ENCODE measurements around the gene RFT1.

RFT1 gene

GRCh38 chr3:53083949-53084309 lies 46.3 kb downstream of the RFT1 start:
- DNase-seq, result no peak

- no peak for DNase-seq
Measured at GRCh38 chr3:53083521-53083920, 46.7 kb downstream of the RFT1 start.

GRCh38 chr3:53082736-53083135 lies 47.5 kb downstream of the RFT1 start:
- no peak for DNase-seq

GRCh38 chr3:53081318-53081717 lies 48.9 kb downstream of the RFT1 start:
- DNase-seq, result no peak

GRCh38 chr3:53080612-53081205 lies 49.5 kb downstream of the RFT1 start:
- no peak for DNase-seq

- no peak for DNase-seq
Measured at GRCh38 chr3:53079791-53080555, 50.3 kb downstream of the RFT1 start.

- no peak for DNase-seq
Measured at GRCh38 chr3:53079147-53079546, 51.1 kb downstream of the RFT1 start.

- no peak for DNase-seq
Measured at GRCh38 chr3:53078656-53079055, 51.6 kb downstream of the RFT1 start.

GRCh38 chr3:53077476-53078220 lies 52.6 kb downstream of the RFT1 start:
- peak; percentile 45 for DNase-seq

- no peak for DNase-seq
Measured at GRCh38 chr3:53075743-53076140, 54.5 kb downstream of the RFT1 start.

GRCh38 chr3:53074761-53075742 lies 55.2 kb downstream of the RFT1 start:
- DNase-seq, result no peak

GRCh38 chr3:53074366-53074696 lies 55.9 kb downstream of the RFT1 start:
- no peak for DNase-seq

- DNase-seq, result no peak
Measured at GRCh38 chr3:53073553-53074365, 56.5 kb downstream of the RFT1 start.

- DNase-seq, result peak; percentile 82
Measured at GRCh38 chr3:53072653-53073552, 57.3 kb downstream of the RFT1 start.

- no peak for DNase-seq
Measured at GRCh38 chr3:53071882-53072431, 58.3 kb downstream of the RFT1 start.

- DNase-seq, result peak; percentile 55
Measured at GRCh38 chr3:53069422-53070068, 60.7 kb downstream of the RFT1 start.

GRCh38 chr3:53068176-53068575 lies 62.1 kb downstream of the RFT1 start:
- DNase-seq, result no peak

GRCh38 chr3:53067567-53067966 lies 62.7 kb downstream of the RFT1 start:
- no peak for DNase-seq

- no peak for DNase-seq
Measured at GRCh38 chr3:53065841-53066480, 64.3 kb downstream of the RFT1 start.

- no peak for DNase-seq
Measured at GRCh38 chr3:53062905-53063304, 67.3 kb downstream of the RFT1 start.

All from NCI-H146 (cell line).